CD4-positive, alpha-beta T cell (primary cell): ENCODE results near the gene ZNF445. TPM values are rescaled to one million over a fixed set of nuclear protein-coding genes. Genes with fewer than 3 reads are reported as not detected.

Source experiments
- ATAC-seq: fragments of 200-7000 bp; cut with Tn5 transposase; one replicate; pipeline ENCODE4 v1.10.0; 2022; ENCODE audit warnings: mild to moderate bottlenecking; ENCODE audit not compliant: poor library complexity
- CTCF ChIA-PET: fragments of 350-600 bp; sonication (Branson Sonifier 250); formaldehyde crosslinking; loops from one replicate; lab custom pipeline; 2021; ENCODE audit warnings: antibody characterized with exemption, inconsistent platforms; lab: Charles Lee
- POLR2A ChIA-PET: fragments of 350-600 bp; sonication (Branson Sonifier 250); formaldehyde crosslinking; loops from one replicate; lab custom pipeline; 2021; ENCODE audit warnings: antibody characterized with exemption, inconsistent platforms; lab: Charles Lee
- DNase-seq, 14 experiments: peaks; one replicate each; pipeline ENCODE4 v3.0.0-alpha.2; 2013 to 2020; ENCODE audit warnings: mixed read lengths in 2 of 14
- H3K27ac ChIP-seq, 2 donors: one replicate each; pipeline versions ENCODE4 v1.5.1 to v1.7.0; 2013; ENCODE audit warnings: low read length in 2 of 2, low read depth in 1 of 2, mild to moderate bottlenecking in 1 of 2
- H3K27me3 ChIP-seq, 2 experiments: 1 replicate in 1 of 2; 2 replicates in 1 of 2; pipeline versions ENCODE4 v1.6.1 to v1.7.0; 2013; ENCODE audit warnings: low read length in 2 of 2, control low read depth in 1 of 2, mild to moderate bottlenecking in 1 of 2, moderate library complexity in 1 of 2; ENCODE audit not compliant: insufficient read depth in 2 of 2, control insufficient read depth in 1 of 2
- H3K36me3 ChIP-seq: one replicate; pipeline ENCODE4 v1.6.1; 2013; ENCODE audit warnings: low read length, control low read depth; ENCODE audit not compliant: insufficient read depth
- H3K4me1 ChIP-seq: one replicate; pipeline ENCODE4 v1.6.1; 2013; ENCODE audit warnings: low read length, control low read depth; ENCODE audit not compliant: insufficient read depth
- H3K4me3 ChIP-seq: one replicate; pipeline ENCODE4 v1.5.1; 2013; ENCODE audit warnings: mild to moderate bottlenecking, low read length, moderate library complexity
- H3K9me3 ChIP-seq, 2 experiments: 1 replicate in 1 of 2; 2 replicates in 1 of 2; pipeline versions ENCODE4 v1.6.1 to v1.7.0; 2013; ENCODE audit warnings: low read length in 2 of 2, mild to moderate bottlenecking in 2 of 2, control low read depth in 1 of 2, moderate library complexity in 1 of 2; ENCODE audit not compliant: control insufficient read depth in 1 of 2, insufficient read depth in 1 of 2
- H3K27ac Mint-ChIP-seq: one replicate; pipeline ENCODE4 v1.8.0; 2020; ENCODE audit warnings: mixed read lengths
- H3K27me3 Mint-ChIP-seq: one replicate; pipeline ENCODE4 v1.8.0; 2021; ENCODE audit warnings: mixed read lengths
- H3K36me3 Mint-ChIP-seq: one replicate; pipeline ENCODE4 v1.8.0; 2021; ENCODE audit warnings: low read depth, mixed read lengths
- H3K4me1 Mint-ChIP-seq: one replicate; pipeline ENCODE4 v1.8.0; 2021; ENCODE audit warnings: low read depth, mixed read lengths
- H3K4me3 Mint-ChIP-seq: one replicate; pipeline ENCODE4 v1.8.0; 2020; ENCODE audit warnings: mild to moderate bottlenecking, mixed read lengths
- H3K9me3 Mint-ChIP-seq: one replicate; pipeline ENCODE4 v1.8.0; 2020; ENCODE audit warnings: mixed read lengths
- CTCF ChIP-seq: fragments of 200-600 bp; IDR thresholded peaks from one replicate; pipeline ENCODE4 v1.8.0; 2022; ENCODE audit warnings: antibody characterized with exemption, mild to moderate bottlenecking
- intact Hi-C, 2 experiments: fragments of 100-400 bp; cut with DNase I in 1 of 2; cut with micrococcal nuclease in 1 of 2; formaldehyde crosslinking; loops; one replicate each; pipeline versions ENCODE4 v1.15.1 to v1.9.0; 2023 to 2025; cut with DNase I, micrococcal nuclease
- total RNA-seq, 174 experiments: library from RNA in 2 of 174; stranded (reverse) in 2 of 174; gene quantifications; one replicate each; pipeline ENCODE4 v1.2.3 and lab custom pipeline; 2021 to 2026

Gene ZNF445
- total RNA-seq, 2 experiments from 2014 or later: 6.1 to 6.6 TPM

DNA sequence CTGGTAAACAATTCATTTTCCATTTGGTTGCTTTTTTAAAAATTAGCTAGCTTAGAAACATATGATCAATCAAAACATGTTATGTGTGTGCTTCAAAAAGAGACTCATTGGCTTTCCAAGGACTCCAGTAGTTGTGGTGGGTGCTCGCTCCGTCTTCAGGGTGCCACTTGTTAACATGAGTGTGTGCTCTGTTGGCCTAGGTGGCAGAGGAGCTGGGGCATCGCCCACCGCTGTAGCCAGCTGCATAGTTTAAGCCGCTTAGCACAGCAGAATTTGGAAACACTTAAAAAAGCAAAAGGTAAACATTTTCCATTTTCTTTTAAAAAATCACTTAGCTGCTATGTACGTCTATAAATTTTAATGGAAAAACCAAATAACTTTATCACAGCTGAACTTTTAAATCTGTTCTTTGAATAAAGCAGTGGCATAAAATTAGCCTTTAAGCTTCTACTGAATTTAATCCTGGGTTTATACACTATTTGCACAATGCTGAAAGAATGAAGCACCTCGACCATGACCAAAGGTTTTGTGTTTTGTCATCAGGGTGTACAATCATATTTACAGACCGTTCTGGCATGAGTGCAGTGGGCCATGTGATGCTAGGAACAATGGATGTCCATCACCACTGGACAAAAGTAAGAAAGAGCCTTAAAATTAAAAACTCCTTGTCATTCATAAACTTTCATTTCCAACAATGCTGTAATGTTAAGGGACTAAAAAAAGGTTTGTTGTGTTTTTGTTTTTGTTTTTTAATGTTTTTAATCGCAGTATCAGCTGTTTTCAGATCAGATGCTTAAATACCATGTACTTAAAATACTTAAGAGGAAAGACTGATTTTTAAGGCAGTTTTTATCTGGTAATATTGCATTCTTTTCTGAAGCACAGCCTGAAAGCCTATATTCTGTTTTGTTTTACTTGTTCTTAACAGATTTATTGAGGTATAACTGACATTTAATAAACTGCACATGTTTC, 81.0 kb downstream of the ZNF445 start:
- TF ChIP-seq CTCF: no peak
- peaks cover 23% of the 10 kb centered on the region for H3K36me3 Mint-ChIP-seq
- ChIA-PET POLR2A (no interaction called here), CTCF (no interaction called here)
- no peak for DNase-seq
- H3K9me3 ChIP-seq: no peaks in the 10 kb centered on the region
- no peaks in the 10 kb centered on the region for H3K4me1 ChIP-seq
- no peak for ATAC-seq
- H3K4me3 ChIP-seq: no peak overlapping the region
- intact Hi-C loops: no loop called here
- H3K4me1 Mint-ChIP-seq: no peaks in the 10 kb centered on the region
- H3K9me3 Mint-ChIP-seq: no peaks in the 10 kb centered on the region
- H3K36me3 ChIP-seq: no peaks in the 10 kb centered on the region
- no peaks in the 10 kb centered on the region for H3K27me3 Mint-ChIP-seq
- H3K27ac ChIP-seq: no peak overlapping the region
- no peak overlapping the region for H3K4me3 Mint-ChIP-seq
- no peaks in the 10 kb centered on the region for H3K27me3 ChIP-seq
- no peak overlapping the region for H3K27ac Mint-ChIP-seq

- Histone ChIP-seq H3K4me3 (no peak overlapping the region), H3K4me1 (no peaks in the 10 kb centered on the region), H3K9me3 (no peaks in the 10 kb centered on the region), H3K27ac (no peak overlapping the region), H3K27me3 (no peaks in the 10 kb centered on the region), H3K36me3 (no peaks in the 10 kb centered on the region)
- H3K9me3 Mint-ChIP-seq: no peaks in the 10 kb centered on the region
- H3K4me1 Mint-ChIP-seq: no peaks in the 10 kb centered on the region
- intact Hi-C loops: no loop called here
- no peak overlapping the region for H3K27ac Mint-ChIP-seq
- no peaks in the 10 kb centered on the region for H3K27me3 Mint-ChIP-seq
- H3K36me3 Mint-ChIP-seq: peaks cover 15% of the 10 kb centered on the region
- DNase-seq (no peak), ATAC-seq (no peak)
- no peak overlapping the region for H3K4me3 Mint-ChIP-seq
- no peak for TF ChIP-seq CTCF
- ChIA-PET CTCF (no interaction called here), POLR2A (no interaction called here)
Observed at GRCh38 chr3:44395714-44396113, 81.8 kb downstream of the ZNF445 start.

- Histone ChIP-seq H3K36me3 (no peaks in the 10 kb centered on the region), H3K4me1 (no peaks in the 10 kb centered on the region), H3K27me3 (no peaks in the 10 kb centered on the region), H3K4me3 (no peak overlapping the region), H3K9me3 (peaks cover 0 to 2% of the 10 kb centered on the region in 2 experiments), H3K27ac (no peak overlapping the region)
- POLR2A ChIA-PET: no interaction called here
- no peak for DNase-seq
- CTCF ChIA-PET: interaction anchor here (1.9 kb wide), 1 partner anchor 9 kb away, joined by 4 read pairs; no protein-coding TSS in a partner anchor
- H3K4me1 Mint-ChIP-seq: no peaks in the 10 kb centered on the region
- no peaks in the 10 kb centered on the region for H3K9me3 Mint-ChIP-seq
- no peak for ATAC-seq
- TF ChIP-seq CTCF: no peak
- no peak overlapping the region for H3K4me3 Mint-ChIP-seq
- no peaks in the 10 kb centered on the region for H3K27me3 Mint-ChIP-seq
- H3K36me3 Mint-ChIP-seq: peaks cover 9% of the 10 kb centered on the region
- H3K27ac Mint-ChIP-seq: no peak overlapping the region
- intact Hi-C loops: no loop called here
Observed at GRCh38 chr3:44392489-44392888, 85.0 kb downstream of the ZNF445 start.
